ENCODE measurements around the gene RHO. TPM values are rescaled to one million over a fixed set of nuclear protein-coding genes. Genes with fewer than 3 reads are reported as not detected.
"Not testable (repeated sequence)": the region's sequence is repeated elsewhere in the genome, so short reads cannot be mapped to it uniquely, and the experiment has no call there.

Gene RHO
- total RNA-seq, 2 donors from 2014 or later = 0.22 to 0.26 TPM

DNA sequence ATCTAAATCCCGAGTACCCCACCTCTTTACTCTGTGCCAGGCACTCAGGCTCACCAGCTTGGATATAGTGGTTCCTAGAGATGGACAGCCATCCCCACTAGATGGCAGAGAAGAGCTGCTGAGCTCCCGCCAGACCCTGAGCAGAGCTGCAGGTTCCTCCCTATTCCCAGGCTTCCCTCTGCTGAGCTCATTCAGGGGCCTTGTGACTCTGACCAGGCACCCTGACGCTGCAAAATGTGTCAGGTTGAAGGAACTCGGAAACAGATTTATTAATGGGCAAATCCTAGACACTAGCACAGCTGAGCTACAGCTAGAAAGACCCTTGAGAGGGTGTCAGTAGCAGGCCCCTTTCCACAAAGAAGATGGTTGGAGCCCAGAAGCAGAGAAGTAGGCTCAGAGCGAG lies 38.2 kb upstream of the RHO start:
- no peak overlapping the region for H3K27ac ChIP-seq (ENCODE audit: low read depth, low read length)
- peaks cover 3% of the 10 kb centered on the region for H3K4me1 ChIP-seq (ENCODE audit: control insufficient read depth, insufficient read depth, low read length)
- peak overlapping the region; percentile 39 for H3K9ac ChIP-seq (ENCODE audit: extremely low read depth, low read length, poor library complexity, severe bottlenecking)
- WGBS, 2 experiments (ENCODE audit: insufficient coverage in 1 of 2, insufficient read length in 1 of 2) = 25 to 33% methylated on average over 4 to 5 of the region's 5 CpGs
- TF ChIP-seq, protein P1, sequence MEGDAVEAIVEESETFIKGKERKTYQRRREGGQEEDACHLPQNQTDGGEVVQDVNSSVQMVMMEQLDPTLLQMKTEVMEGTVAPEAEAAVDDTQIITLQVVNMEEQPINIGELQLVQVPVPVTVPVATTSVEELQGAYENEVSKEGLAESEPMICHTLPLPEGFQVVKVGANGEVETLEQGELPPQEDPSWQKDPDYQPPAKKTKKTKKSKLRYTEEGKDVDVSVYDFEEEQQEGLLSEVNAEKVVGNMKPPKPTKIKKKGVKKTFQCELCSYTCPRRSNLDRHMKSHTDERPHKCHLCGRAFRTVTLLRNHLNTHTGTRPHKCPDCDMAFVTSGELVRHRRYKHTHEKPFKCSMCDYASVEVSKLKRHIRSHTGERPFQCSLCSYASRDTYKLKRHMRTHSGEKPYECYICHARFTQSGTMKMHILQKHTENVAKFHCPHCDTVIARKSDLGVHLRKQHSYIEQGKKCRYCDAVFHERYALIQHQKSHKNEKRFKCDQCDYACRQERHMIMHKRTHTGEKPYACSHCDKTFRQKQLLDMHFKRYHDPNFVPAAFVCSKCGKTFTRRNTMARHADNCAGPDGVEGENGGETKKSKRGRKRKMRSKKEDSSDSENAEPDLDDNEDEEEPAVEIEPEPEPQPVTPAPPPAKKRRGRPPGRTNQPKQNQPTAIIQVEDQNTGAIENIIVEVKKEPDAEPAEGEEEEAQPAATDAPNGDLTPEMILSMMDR (conservative IDR thresholded peaks at IDR 0.05) = peak; percentile 97
- H3K9me3 ChIP-seq (ENCODE audit: control insufficient read depth, low read length) = no peaks in the 10 kb centered on the region
- H3K9me3 Mint-ChIP-seq = no peaks in the 10 kb centered on the region
- no peaks in the 10 kb centered on the region for H3K27me3 Mint-ChIP-seq (ENCODE audit: insufficient read depth)
- H3K4me3 Mint-ChIP-seq = no peak overlapping the region
- H3K27ac Mint-ChIP-seq = peak overlapping the region; percentile 95
- no peak overlapping the region for H3K4me3 ChIP-seq (ENCODE audit: low read length)
- H3K36me3 ChIP-seq (ENCODE audit: control insufficient read depth, insufficient read depth, low read length) = peaks cover 9% of the 10 kb centered on the region
- peaks cover 26% of the 10 kb centered on the region for H3K4me1 Mint-ChIP-seq
- H3K36me3 Mint-ChIP-seq (ENCODE audit: low read depth) = peaks cover 19% of the 10 kb centered on the region
- DNase-seq = peak; percentile 92
- no peaks in the 10 kb centered on the region for H3K27me3 ChIP-seq (ENCODE audit: control insufficient read depth, insufficient read depth, low read length, poor library complexity, severe bottlenecking)

DNA sequence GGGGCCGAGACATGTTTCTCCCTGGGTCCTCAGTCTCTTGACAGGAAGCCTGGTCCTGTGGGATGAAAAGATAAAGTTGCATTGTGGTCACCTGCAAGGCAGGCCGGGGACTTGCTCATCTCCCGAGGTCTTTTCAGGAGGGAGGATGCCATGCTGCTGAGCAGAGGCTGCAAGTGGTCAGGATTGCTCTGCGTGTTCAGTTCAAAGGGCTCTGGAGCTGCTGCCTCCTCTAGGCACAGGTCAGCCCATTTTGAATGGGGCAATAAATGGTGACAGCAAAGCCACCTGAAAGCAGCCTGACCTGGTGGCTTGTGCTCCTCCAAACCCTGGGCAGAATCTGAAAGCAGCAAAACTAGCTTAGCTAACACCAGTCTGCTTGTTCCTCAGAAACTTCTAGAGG lies 37.4 kb upstream of the RHO start:
- H3K9ac ChIP-seq (ENCODE audit: extremely low read depth, low read length, poor library complexity, severe bottlenecking); DNase-seq; H3K27me3 Mint-ChIP-seq (ENCODE audit: insufficient read depth): not testable (repeated sequence)

DNA sequence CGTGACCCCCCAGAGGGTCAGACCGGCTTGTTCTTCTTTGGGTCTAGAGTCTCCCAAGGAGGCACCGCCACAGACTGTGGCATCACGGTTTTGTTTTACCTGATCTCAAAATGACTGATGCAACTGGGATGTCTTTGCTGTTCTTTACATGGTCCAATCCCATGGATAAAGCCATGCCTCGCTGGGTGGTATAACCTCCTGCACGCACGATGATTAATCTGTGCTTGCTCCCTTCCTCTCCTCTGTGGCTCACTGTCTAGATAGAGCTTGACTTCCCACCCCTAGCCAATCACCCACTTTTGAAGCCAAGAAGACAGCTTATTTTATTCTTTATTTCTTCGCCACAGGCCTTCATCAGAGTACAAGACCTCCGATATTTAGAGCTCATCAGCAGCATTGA lies 36.6 kb upstream of the RHO start:
- H3K36me3 Mint-ChIP-seq (ENCODE audit: low read depth) = peaks cover 22% of the 10 kb centered on the region

More for the DNA sequence above, 37.4 kb upstream of the RHO start:
- Mint-ChIP-seq H3K4me1 (peaks cover 31% of the 10 kb centered on the region), H3K36me3 (ENCODE audit: low read depth) (peaks cover 22% of the 10 kb centered on the region), H3K27ac (peak overlapping the region; percentile 95)
- H3K27ac ChIP-seq (ENCODE audit: low read depth, low read length); H3K27me3 ChIP-seq (ENCODE audit: control insufficient read depth, insufficient read depth, low read length, poor library complexity, severe bottlenecking); H3K4me3 Mint-ChIP-seq; H3K4me3 ChIP-seq (ENCODE audit: low read length); H3K9me3 Mint-ChIP-seq; H3K4me1 ChIP-seq (ENCODE audit: control insufficient read depth, insufficient read depth, low read length); H3K9me3 ChIP-seq (ENCODE audit: control insufficient read depth, low read length): not testable (repeated sequence)
- WGBS, 2 experiments (ENCODE audit: insufficient coverage in 1 of 2, insufficient read length in 1 of 2) = 90 to 100% methylated on average over 2 to 4 of the region's 4 CpGs
- peaks cover 13% of the 10 kb centered on the region for H3K36me3 ChIP-seq (ENCODE audit: control insufficient read depth, insufficient read depth, low read length)

More for the DNA sequence above, 36.6 kb upstream of the RHO start:
- Histone ChIP-seq H3K4me1 (ENCODE audit: control insufficient read depth, insufficient read depth, low read length) (no peaks in the 10 kb centered on the region), H3K27me3 (ENCODE audit: control insufficient read depth, insufficient read depth, low read length, poor library complexity, severe bottlenecking) (no peaks in the 10 kb centered on the region), H3K36me3 (ENCODE audit: control insufficient read depth, insufficient read depth, low read length) (peaks cover 20% of the 10 kb centered on the region), H3K4me3 (ENCODE audit: low read length) (no peak overlapping the region), H3K9ac (ENCODE audit: extremely low read depth, low read length, poor library complexity, severe bottlenecking) (no peak overlapping the region), H3K27ac (ENCODE audit: low read depth, low read length) (no peak overlapping the region), H3K9me3 (ENCODE audit: control insufficient read depth, low read length) (no peaks in the 10 kb centered on the region)
- WGBS, 2 experiments (ENCODE audit: insufficient coverage in 1 of 2, insufficient read length in 1 of 2) = 94% methylated on average over 9 of the region's 9 CpGs
- peaks cover 24% of the 10 kb centered on the region for H3K4me1 Mint-ChIP-seq
- no peaks in the 10 kb centered on the region for H3K9me3 Mint-ChIP-seq
- H3K27me3 Mint-ChIP-seq (ENCODE audit: insufficient read depth) = no peaks in the 10 kb centered on the region
- H3K4me3 Mint-ChIP-seq = no peak overlapping the region
- DNase-seq = no peak
- H3K27ac Mint-ChIP-seq = no peak overlapping the region
- TF ChIP-seq, protein P1 (conservative IDR thresholded peaks at IDR 0.05) = no peak
